Measurements from ENCODE around the gene RAD9A. TPM values are rescaled to one million over a fixed set of nuclear protein-coding genes. Genes with fewer than 3 reads are reported as not detected.

Gene RAD9A
- total RNA-seq, 1 experiment from 2014 or later: 9.0 TPM

GRCh38 chr11:67408437-67409200 is 16.8 kb downstream of the RAD9A start:
- no peak for DNase-seq (ENCODE audit: low read depth)

GRCh38 chr11:67409261-67409666 is 17.5 kb downstream of the RAD9A start:
- no peak for DNase-seq (ENCODE audit: low read depth)

GRCh38 chr11:67409781-67410368 is 18.1 kb downstream of the RAD9A start:
- no peak for DNase-seq (ENCODE audit: low read depth)

GRCh38 chr11:67410369-67410831 is 18.6 kb downstream of the RAD9A start:
- DNase-seq (ENCODE audit: low read depth): no peak

- no peak for DNase-seq (ENCODE audit: low read depth)
Observed at GRCh38 chr11:67410984-67411784, 19.4 kb downstream of the RAD9A start.

GRCh38 chr11:67411785-67412152 is 20.0 kb downstream of the RAD9A start:
- DNase-seq (ENCODE audit: low read depth): no peak

GRCh38 chr11:67412495-67413179 is 20.9 kb downstream of the RAD9A start:
- DNase-seq (ENCODE audit: low read depth): no peak

GRCh38 chr11:67413266-67413849 is 21.6 kb downstream of the RAD9A start:
- DNase-seq (ENCODE audit: low read depth): no peak

- DNase-seq (ENCODE audit: low read depth): no peak
Observed at GRCh38 chr11:67415501-67416304, 23.9 kb downstream of the RAD9A start, which contains the start of gene CARNS1. Gene CARNS1, plus strand, starts transcription at chr11:67415678. Its CDS starts 522 bp downstream, at chr11:67416200.

GRCh38 chr11:67416416-67417335 is 24.9 kb downstream of the RAD9A start:
- DNase-seq (ENCODE audit: low read depth): peak; percentile 57

- no peak for DNase-seq (ENCODE audit: low read depth)
Observed at GRCh38 chr11:67417425-67417824, 25.6 kb downstream of the RAD9A start.

- no peak for DNase-seq (ENCODE audit: low read depth)
Observed at GRCh38 chr11:67418476-67419281, 26.9 kb downstream of the RAD9A start.

- no peak for DNase-seq (ENCODE audit: low read depth)
Observed at GRCh38 chr11:67419325-67420049, 27.7 kb downstream of the RAD9A start.

GRCh38 chr11:67420147-67420645 is 28.4 kb downstream of the RAD9A start:
- no peak for DNase-seq (ENCODE audit: low read depth)

- peak; percentile 96 for DNase-seq (ENCODE audit: low read depth)
Observed at GRCh38 chr11:67420646-67421429, 29.1 kb downstream of the RAD9A start.

GRCh38 chr11:67421430-67422031 is 29.7 kb downstream of the RAD9A start:
- DNase-seq (ENCODE audit: low read depth): no peak

- DNase-seq (ENCODE audit: low read depth): no peak
Observed at GRCh38 chr11:67422891-67423290, 31.1 kb downstream of the RAD9A start.

Data from Daoy (cell line).